Neuron (in vitro differentiated cells): ENCODE measurements around the gene PLEKHA5.
"Not testable (repeated sequence)": the region's sequence is repeated elsewhere in the genome, so short reads cannot be mapped to it uniquely, and the experiment has no call there.

Source experiments
- H2AFZ ChIP-seq: one replicate; pipeline ENCODE4 v1.6.1; 2013; ENCODE audit warnings: low read depth, mild to moderate bottlenecking, inconsistent platforms, low read length, moderate library complexity
- H3K27me3 ChIP-seq: one replicate; pipeline ENCODE4 v1.6.1; 2013; ENCODE audit warnings: low read length; ENCODE audit not compliant: insufficient read depth
- H3K36me3 ChIP-seq: one replicate; pipeline ENCODE4 v1.6.1; 2013; ENCODE audit warnings: low read length; ENCODE audit not compliant: insufficient read depth
- H3K4me1 ChIP-seq: one replicate; pipeline ENCODE4 v1.6.1; 2013; ENCODE audit warnings: low read length; ENCODE audit not compliant: insufficient read depth
- H3K4me3 ChIP-seq: 2 replicates; pipeline ENCODE4 v1.5.1; 2013; ENCODE audit warnings: mild to moderate bottlenecking, low read length, moderate library complexity
- H3K9me3 ChIP-seq: one replicate; pipeline ENCODE4 v1.6.1; 2013; ENCODE audit warnings: low read length

The PLEKHA5 gene

DNA sequence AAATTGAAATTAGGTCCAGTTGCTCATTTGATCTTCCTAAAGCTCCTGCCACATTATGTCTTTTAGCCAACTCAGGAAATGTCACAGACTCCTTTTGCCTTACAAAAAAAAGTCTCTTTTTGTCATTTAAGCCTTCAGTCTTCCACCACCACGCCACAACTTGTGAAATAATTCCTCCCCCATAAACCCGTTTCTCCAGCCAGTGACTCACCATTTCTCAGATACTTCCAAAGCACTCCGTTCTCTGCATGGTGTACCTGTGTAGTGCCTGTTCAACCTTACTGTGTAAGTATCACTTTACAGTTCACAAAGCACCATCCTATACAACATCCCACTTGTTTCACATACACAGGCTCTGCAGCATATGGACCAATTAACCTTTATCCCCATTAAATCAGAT lies 170.2 kb downstream of the PLEKHA5 start:
- H3K36me3 ChIP-seq: peaks cover 11% of the 10 kb centered on the region

DNA sequence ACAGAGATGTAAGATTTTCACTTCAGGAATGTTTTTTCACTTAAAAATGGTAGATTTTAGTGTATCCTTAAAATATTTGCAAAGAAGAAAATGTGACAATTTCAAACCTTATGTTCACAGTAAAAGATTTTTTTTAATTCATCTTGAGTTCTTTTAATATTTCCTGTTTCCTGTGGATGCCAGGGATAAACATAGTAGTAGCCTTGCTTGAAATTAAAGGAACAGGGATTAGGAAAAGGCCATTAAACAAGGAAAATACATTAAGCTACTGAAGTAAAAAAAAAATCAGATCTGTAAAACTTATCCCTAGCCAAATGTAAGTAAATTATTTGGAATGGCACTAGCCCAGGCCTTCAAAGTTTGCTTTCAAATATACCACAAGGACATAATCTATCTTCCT lies 171.7 kb downstream of the PLEKHA5 start:
- Histone ChIP-seq H3K9me3 (peaks cover 4% of the 10 kb centered on the region), H3K4me1 (no peaks in the 10 kb centered on the region), H3K27me3 (no peaks in the 10 kb centered on the region), H3K4me3 (no peak overlapping the region), H3K36me3 (peaks cover 23% of the 10 kb centered on the region), H2AFZ (no peak overlapping the region)

More for the DNA sequence above, 170.2 kb downstream of the PLEKHA5 start:
- Histone ChIP-seq H3K4me1 (no peaks in the 10 kb centered on the region), H3K9me3 (peaks cover 2% of the 10 kb centered on the region), H3K4me3 (no peak overlapping the region), H2AFZ (no peak overlapping the region), H3K27me3 (no peaks in the 10 kb centered on the region)

DNA sequence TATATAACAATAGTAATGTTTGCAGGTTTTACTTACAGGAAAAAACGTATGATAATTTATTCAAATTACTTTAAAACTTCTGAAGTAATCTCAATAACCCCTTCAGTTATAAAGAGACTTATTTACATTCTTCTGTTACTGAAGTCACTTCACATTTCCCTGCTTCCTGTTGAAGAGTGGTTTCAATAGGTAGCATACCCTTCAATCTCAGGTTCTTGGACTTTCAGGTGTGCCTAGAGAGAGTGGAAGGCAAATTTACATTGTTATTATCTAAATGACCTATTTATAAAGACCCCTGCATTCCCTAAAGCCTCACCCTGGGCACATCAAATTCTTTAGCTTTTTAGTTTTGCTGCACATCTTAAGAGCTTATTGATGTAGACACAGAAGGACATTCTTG lies 172.2 kb downstream of the PLEKHA5 start:
- H3K36me3 ChIP-seq: peaks cover 27% of the 10 kb centered on the region
- H3K4me1 ChIP-seq: no peaks in the 10 kb centered on the region
- H3K27me3 ChIP-seq: no peaks in the 10 kb centered on the region
- no peak overlapping the region for H3K4me3 ChIP-seq
- peaks cover 8% of the 10 kb centered on the region for H3K9me3 ChIP-seq
- H2AFZ ChIP-seq: no peak overlapping the region

DNA sequence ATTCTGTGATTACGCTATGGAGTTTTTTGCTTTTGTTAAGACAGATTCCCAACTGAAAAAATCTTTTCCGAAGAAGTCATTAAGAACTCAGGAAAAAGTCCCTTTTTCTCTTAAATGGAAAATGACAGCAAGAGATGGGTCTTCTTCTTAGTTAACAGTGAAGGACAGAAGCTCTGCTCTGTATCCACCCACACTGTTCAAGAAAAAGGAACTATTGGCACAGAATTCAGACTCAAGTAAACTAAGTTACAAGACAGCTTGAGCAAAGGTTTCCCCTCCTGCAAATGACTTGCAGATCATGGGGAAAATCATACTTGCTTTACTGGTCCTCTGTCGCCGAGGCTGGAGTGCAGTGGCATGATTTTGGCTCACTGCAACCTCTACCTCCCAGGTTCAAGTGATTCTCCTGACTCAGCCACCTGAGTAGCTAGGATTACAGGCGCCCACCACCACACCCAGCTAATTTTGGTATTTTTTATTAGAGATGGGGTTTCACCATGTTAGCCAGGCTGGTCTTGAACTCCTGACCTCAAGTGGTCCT lies 172.6 kb downstream of the PLEKHA5 start:
- Histone ChIP-seq H3K4me3 (no peak overlapping the region), H2AFZ (no peak overlapping the region), H3K36me3 (peaks cover 30% of the 10 kb centered on the region), H3K9me3 (peaks cover 8% of the 10 kb centered on the region), H3K27me3 (no peaks in the 10 kb centered on the region), H3K4me1 (no peaks in the 10 kb centered on the region)

DNA sequence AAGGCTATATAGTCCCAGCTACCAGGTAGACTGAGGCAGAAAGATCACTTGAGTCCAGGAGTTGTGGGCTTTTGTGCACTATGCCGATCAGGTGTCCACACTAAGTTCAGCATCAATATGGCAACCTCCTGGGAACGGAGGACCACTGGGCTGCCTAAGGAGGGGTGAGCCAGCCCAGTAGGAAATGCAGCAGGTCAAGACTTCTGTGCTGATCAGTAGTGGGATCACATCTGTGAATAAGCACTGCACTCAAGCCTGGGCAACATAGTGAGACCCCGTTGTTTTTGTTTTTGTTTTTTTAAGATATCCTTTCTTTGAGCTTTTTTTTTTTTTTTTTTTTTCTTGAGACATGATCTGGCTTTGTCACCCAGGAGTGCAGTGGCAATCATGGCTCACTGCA lies 174.0 kb downstream of the PLEKHA5 start:
- Histone ChIP-seq H3K27me3 (no peaks in the 10 kb centered on the region), H3K4me3 (no peak overlapping the region), H2AFZ (no peak overlapping the region), H3K36me3 (peaks cover 30% of the 10 kb centered on the region), H3K4me1 (no peaks in the 10 kb centered on the region), H3K9me3 (peaks cover 8% of the 10 kb centered on the region)

DNA sequence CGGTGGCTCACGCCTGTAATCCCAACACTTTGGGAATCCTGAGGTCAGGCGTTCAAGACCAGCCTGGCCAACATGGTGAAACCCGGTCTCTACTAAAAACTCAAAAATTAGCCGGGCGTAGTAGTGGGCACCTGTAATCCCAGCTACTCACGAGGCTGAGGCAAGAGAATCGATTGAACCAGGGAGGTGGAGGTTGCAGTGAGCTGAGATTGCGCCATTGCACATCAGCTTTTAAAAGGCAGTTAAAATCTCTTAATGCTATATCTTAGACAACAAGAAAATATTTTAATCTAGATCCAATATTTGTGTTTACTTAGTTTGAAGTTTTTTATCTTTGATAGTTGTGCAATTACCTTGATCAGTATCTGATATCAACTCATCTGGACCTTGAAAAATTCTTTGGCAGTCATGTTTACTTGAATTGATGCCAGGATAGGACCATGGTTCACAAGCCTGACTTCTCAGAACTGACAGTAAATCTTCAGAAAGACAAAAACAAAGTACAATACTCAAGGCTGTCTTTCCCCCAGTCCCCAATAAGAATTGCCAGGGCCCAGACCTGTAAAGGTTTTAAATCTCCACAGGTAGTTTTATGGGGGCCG lies 174.7 kb downstream of the PLEKHA5 start:
- no peak overlapping the region for H2AFZ ChIP-seq
- no peaks in the 10 kb centered on the region for H3K27me3 ChIP-seq
- no peak overlapping the region for H3K4me3 ChIP-seq
- H3K36me3 ChIP-seq: peaks cover 30% of the 10 kb centered on the region
- no peaks in the 10 kb centered on the region for H3K4me1 ChIP-seq
- H3K9me3 ChIP-seq: peaks cover 8% of the 10 kb centered on the region

DNA sequence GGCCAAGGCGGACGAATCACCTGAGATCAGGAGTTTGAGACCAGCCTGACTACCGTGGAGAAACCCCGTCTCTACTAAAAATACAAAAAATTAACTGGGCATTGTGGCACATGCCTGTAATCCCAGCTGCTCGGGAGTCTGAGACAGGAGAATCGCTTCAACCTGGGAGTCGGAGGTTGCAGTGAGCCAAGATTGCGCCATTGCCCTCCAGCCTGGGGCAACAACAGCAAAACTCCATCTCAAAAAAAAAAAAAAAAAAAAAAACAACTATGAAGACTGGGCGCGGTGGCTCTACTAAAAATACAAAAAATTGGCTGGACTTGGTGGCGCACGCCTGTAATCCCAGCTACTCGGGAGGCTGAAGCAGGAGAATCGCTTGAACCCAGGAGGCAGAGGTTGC lies 176.1 kb downstream of the PLEKHA5 start:
- H3K27me3 ChIP-seq, H3K9me3 ChIP-seq, H2AFZ ChIP-seq, H3K4me1 ChIP-seq, H3K4me3 ChIP-seq: not testable (repeated sequence)
- H3K36me3 ChIP-seq: peaks cover 26% of the 10 kb centered on the region

DNA sequence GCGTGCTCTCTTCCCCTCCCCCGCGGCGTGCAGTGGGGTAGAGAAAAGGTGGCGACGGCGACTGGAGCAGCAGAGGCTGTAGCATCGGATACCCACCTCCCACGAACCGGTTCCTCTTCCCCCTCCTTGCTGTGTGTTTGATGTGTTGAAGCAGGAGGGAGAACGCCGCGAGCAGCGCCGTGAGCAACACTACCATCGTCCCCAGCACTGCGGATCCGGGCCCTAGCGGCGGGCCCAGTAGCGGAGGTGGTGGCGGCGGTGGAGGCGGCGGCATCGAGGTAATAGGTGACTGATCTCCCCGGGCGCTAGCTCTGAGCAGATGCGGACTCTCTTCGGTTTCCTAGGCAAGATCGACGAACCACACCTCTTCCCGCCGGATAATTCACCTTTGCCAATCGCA lies 176.8 kb downstream of the PLEKHA5 start:
- Histone ChIP-seq H2AFZ (no peak overlapping the region), H3K4me3 (no peak overlapping the region), H3K9me3 (peaks cover 8% of the 10 kb centered on the region), H3K27me3 (no peaks in the 10 kb centered on the region), H3K36me3 (peaks cover 26% of the 10 kb centered on the region), H3K4me1 (no peaks in the 10 kb centered on the region)

DNA sequence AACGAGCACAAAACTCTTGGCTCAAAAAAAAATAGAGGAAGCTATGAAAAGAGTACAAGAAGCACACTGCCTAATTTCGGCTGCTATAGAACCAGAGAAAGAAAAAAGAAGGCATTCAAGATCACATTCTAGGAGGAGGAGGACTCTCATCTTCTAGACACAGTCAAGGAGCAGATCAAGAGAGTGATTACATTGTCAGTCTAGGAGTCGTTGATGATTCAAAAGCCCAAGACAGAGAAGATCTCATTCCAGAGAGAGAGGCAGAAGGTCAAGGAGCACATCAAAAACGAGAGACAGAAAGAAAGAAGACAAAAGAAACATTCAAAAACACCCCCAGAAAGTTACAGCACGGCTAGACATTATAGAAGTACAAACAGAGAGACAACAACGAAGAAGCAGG lies 177.9 kb downstream of the PLEKHA5 start:
- H3K4me1 ChIP-seq: no peaks in the 10 kb centered on the region
- H3K9me3 ChIP-seq: peaks cover 7% of the 10 kb centered on the region
- H2AFZ ChIP-seq: no peak overlapping the region
- H3K27me3 ChIP-seq: no peaks in the 10 kb centered on the region
- H3K36me3 ChIP-seq: peaks cover 21% of the 10 kb centered on the region
- no peak overlapping the region for H3K4me3 ChIP-seq

DNA sequence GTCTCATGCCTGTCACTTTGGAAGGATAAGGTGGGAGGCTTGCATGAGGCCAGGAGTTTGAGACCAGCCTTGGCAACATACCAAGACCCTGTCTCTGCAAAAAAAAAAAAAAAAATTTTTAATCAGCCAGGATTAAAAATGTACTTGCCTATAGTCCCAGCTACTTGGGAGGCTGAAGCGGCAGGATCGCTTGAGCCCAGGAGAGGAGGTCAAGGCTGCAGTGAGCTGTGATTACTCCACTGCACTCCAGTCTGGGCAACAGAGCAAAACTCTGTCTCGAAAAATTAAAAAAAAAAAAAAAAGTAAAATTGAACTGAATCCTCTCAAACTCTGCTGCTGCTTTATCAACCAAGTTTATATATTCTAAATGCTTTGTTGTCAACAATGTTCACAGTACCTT lies 181.6 kb downstream of the PLEKHA5 start:
- Histone ChIP-seq H3K9me3 (peaks cover 4% of the 10 kb centered on the region), H3K4me3 (no peak overlapping the region), H2AFZ (no peak overlapping the region), H3K27me3 (no peaks in the 10 kb centered on the region), H3K36me3 (peaks cover 7% of the 10 kb centered on the region), H3K4me1 (no peaks in the 10 kb centered on the region)

DNA sequence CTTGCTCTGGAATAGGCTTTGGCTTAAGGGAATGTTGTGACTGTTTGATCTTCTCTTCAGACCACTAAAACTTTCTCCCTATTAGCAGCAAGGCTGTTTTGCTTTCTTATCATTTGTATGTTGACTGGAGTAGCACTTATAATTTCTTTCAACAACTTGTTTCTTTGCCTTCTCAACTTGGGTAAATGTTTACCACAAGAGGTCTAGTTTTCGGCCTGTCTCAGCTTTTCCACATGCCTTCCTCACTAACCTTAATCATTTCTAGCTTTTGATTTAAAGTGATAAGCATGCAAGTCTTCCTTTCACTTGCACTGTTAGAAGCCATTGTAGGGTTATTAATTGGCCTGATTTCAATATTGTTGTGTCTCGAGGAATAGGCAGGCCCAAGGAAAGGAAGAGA lies 183.1 kb downstream of the PLEKHA5 start:
- no peaks in the 10 kb centered on the region for H3K27me3 ChIP-seq
- no peaks in the 10 kb centered on the region for H3K4me1 ChIP-seq
- no peaks in the 10 kb centered on the region for H3K36me3 ChIP-seq
- H2AFZ ChIP-seq: no peak overlapping the region
- H3K4me3 ChIP-seq: no peak overlapping the region
- H3K9me3 ChIP-seq: no peaks in the 10 kb centered on the region

DNA sequence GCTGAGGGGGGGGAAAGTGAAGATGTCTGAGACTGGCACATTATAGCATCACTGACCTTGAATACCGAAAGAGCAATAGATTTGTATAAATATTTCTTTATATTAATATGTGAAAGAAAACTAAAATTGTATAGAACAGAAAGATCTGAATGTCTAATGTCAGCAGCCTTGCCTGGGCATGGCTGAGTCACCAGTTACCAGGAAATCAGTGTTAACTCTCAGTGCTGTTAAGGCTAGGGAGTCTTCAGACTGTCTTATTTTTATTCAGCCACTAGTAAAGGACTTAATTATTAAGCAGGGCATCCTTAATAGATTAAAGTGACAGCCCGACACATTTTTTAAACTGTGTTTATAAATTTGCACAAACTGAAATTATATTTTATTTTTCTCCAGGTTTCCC lies 186.9 kb downstream of the PLEKHA5 start:
- H3K4me3 ChIP-seq: no peak overlapping the region
- no peak overlapping the region for H2AFZ ChIP-seq
- no peaks in the 10 kb centered on the region for H3K4me1 ChIP-seq
- H3K36me3 ChIP-seq: peaks cover 3% of the 10 kb centered on the region
- no peaks in the 10 kb centered on the region for H3K9me3 ChIP-seq
- H3K27me3 ChIP-seq: no peaks in the 10 kb centered on the region

DNA sequence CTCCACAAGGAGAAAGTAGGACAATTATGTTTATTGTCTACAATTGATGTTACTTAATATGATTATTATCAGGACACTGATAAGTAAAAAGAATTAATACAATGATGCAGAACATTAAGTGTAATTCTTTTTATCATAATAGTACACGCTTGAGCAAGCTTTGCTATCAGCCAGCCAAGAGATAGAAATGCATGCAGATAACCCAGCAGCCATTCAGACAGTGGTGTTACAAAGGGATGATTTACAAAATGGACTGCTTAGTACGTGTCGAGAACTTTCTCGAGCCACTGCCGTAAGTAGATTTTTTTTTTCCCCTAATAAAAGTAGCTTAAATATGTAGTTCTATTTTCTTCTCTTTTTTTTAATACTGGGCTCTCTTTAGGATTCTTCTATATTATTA lies 192.8 kb downstream of the PLEKHA5 start:
- no peak overlapping the region for H3K4me3 ChIP-seq
- no peaks in the 10 kb centered on the region for H3K27me3 ChIP-seq
- H3K9me3 ChIP-seq: peaks cover 6% of the 10 kb centered on the region
- H3K4me1 ChIP-seq: no peaks in the 10 kb centered on the region
- H2AFZ ChIP-seq: no peak overlapping the region
- H3K36me3 ChIP-seq: peaks cover 34% of the 10 kb centered on the region

DNA sequence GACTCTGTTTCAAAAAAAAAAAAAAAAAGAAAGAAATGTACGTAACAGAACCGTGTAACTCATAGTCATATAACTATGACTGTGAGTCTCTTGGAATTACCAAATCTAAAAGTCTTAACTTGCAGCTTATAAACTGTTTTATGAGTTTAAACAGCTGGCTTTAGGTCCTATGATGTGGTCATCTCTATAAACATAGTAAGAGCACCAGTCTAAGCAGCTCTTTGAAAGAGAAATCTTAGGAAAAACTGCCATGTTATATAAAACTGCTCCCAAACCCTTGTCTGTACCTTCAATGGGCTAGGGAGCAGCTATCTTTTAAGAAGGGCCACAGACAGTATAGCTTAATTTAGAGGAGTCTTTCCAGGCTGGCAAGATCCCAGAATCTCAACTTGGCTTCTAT lies 194.3 kb downstream of the PLEKHA5 start:
- H3K4me1 ChIP-seq: no peaks in the 10 kb centered on the region
- H3K9me3 ChIP-seq: peaks cover 6% of the 10 kb centered on the region
- no peak overlapping the region for H3K4me3 ChIP-seq
- H3K36me3 ChIP-seq: peaks cover 34% of the 10 kb centered on the region
- H3K27me3 ChIP-seq: no peaks in the 10 kb centered on the region
- H2AFZ ChIP-seq: no peak overlapping the region
